HG03565 (cell line): Measurements from ENCODE around the gene PROSER3.

ENCODE experiments used
- ATAC-seq: cut with Tn5 transposase; IDR thresholded peaks from one replicate; pipeline ENCODE4 v1.9.1; 2021; ENCODE audit warnings: mild to moderate bottlenecking, moderate library complexity; ENCODE audit not compliant: unreplicated experiment

Gene PROSER3

DNA sequence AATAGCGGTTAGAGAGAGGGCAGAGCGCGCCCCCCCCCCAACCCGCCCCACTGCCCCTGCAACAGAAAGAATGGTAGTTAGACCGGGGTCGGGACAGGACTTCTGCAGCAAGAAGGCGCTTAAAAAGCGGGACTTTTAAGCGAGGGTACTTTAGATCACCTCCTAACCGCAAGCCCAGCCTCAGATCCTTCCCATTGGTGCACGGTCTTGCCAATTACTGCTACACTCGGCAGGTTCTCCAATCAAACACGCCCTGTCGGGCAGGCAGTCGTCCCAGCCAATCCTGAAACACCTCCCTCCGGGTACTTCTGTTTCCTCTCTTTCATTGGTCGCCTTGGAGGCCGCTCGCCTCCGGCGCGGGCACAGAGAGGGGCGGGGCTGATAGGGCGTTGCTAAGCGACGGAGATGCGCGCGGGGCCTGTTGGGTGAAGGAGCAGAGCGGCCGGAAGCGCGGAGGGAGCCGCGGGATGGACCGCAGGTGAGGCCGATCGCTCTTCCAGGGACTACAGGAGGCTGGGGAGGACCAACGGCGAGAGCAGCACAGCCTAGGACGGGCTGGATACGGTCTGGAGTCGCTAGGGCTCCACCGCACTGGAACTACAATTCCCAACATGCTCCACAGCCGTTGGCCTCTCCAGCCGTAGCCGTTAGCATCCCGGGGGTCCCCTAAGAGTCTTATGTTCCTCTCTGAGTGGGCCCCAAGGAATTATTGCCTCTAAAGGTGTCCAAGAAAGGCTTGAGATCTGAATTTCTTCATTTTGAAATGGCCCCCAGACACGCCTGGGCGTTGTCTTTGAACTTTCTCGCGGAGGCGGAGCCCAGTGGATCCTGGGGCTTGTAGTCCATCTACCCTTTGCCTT lies at the start of gene PROSER3:
TSS of gene PROSER3 (plus strand) at position 428 of the 860 bp plus-strand sequence. CDS start at position 468, 40 bp downstream.
- peak; percentile 94 for ATAC-seq

DNA sequence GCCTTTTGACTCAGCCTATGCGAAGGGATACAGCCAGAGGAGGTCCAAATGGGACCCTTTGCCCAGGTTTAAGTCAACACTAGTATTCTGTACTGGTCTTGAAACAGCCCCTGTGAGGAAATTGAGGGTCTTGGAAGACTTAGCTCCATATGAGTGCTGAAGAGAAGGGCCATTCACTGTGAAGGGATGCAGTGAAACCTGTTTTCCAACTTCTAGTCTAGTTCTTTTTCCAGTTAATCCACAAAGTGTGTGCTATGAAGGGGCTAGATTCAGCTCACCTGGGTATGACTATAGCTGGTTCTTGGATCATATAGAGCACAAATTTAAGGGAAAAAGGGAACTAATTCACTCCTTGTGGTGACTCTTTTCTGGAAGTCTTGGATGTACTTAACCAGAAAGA lies 49.6 kb upstream of the PROSER3 start:
- no peak for ATAC-seq

DNA sequence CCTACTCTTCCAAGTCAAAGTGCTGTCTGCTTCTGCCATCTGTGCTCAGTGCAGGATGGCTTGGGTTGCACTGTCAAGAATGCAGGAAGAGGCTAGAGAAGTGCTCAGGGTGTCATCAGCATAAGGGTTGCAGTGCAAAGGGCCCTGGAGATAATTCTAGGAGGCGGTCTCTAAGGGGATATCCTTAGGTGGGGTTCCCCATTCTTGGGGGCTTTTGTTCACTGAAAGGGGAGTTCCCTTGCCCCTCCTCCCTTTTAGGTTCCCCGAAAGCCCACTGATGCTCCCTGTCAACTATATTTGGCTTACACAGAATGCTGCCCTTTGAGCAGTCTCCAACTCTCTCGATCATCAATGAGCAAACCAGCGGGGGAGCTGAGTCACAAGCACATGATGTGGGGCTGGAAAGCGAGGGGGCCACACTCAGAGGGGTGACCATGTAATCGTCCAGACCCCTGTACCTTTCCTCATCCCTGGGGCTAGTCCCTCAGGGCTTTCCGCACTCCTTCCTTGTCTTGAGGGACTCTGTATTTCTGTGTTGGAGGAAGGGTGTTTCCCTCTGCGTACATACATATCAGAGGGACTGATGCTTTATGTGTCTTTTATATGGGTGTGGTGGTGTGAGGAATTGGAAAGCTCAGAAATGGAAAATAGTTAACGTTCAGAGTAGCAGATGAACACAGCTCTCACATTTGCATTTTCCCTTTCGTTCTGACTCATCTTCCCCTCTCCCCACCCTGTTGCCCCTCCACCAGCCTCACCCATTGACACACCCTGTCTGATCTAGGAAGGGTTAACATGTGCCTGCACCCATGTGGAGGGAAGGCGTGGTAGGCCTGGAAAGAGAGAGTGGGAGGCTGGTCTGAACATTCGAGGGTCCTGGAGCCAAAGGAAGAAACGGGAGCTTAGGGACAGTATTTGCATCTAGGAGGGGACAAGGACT lies 46.9 kb upstream of the PROSER3 start:
- ATAC-seq: peak; percentile 24

DNA sequence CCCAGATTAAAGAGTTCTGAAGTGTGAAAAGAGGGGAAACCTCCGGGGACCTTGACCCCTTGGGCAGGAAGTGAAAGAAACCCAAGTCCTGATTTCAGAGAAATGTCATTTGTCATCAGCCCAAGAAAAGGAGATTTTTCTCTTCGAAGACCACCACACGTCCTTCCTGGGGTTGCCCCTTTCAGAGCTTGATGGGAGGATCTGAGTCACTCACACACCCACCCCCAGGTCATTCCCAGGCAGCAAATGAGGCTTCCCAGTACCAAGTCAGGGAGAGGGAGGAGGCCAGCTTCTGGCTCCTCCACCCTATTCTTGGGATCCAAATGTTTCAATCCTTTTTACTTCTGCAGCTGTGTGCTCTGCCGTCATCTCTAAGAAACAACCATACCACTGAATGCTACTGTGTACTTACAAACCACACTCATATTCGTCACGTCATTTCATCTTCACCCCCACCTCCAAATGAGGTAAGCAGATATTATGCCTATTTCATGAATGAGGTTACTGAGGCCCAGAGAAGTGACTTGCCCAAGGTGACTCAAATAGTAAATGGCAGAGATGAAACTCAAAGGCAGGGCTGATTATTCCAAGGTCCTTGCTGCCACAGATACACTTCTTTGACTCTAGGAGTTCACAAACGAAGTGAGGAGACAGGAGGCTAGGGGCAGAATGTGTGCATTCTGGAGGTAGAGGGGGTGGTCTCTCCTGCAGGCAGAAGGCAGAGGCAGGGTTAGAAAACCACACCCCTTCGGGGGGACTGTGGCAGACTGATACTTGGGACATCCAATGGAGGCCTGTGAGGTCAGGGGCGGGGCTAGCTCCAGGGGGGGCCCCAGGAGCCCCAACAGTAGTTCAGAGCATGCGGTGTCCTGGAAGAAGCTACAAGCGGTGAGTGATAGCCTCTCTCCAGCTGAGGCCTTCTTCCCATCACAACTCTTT lies 45.1 kb upstream of the PROSER3 start:
- ATAC-seq: no peak

DNA sequence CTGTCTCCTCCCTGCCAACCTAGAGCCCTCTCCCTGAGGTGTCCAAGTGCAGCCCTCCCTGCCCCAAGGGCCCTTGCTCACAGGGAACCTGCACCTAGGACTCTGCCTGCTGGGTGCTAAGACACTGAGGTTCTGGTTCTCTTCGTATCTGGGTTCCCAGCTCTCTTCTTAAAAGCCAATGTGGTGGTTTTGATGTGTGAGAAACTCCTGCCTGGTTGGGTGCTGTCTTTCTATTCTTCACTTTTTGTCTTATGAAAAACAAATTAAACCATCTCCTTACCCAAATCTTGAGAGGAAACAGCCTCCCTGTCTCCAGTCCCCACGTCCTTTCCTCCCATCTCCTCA lies 44.5 kb upstream of the PROSER3 start:
- ATAC-seq: no peak

DNA sequence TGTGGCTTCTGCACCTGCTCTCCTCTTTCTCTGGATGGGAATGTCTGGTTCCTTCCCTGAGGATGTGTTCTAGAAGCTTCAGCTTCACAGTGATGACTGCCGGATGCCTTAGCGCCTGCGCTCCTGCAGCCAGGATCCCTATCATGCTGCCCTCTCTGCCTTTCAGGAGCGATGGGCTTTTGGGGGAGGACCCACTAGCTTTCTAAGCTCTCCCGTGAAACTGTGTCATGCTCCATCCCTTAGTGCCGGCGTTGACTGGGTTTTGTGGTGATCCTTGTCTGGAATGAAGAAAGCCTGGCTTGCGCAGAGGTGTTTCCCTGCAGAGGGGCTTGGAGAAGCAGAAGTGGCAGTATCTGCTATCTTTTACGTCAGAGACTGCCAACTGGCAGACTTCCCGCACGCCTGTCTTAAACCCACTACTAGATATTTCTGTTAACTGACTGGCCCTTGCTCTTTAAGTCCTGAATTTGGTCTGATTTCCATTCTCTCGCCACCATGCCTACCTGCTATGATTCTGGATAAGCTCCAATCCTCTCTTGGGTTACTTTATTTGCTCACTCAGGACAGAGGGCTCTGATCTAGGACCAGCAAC lies 44.0 kb upstream of the PROSER3 start:
- ATAC-seq: no peak

DNA sequence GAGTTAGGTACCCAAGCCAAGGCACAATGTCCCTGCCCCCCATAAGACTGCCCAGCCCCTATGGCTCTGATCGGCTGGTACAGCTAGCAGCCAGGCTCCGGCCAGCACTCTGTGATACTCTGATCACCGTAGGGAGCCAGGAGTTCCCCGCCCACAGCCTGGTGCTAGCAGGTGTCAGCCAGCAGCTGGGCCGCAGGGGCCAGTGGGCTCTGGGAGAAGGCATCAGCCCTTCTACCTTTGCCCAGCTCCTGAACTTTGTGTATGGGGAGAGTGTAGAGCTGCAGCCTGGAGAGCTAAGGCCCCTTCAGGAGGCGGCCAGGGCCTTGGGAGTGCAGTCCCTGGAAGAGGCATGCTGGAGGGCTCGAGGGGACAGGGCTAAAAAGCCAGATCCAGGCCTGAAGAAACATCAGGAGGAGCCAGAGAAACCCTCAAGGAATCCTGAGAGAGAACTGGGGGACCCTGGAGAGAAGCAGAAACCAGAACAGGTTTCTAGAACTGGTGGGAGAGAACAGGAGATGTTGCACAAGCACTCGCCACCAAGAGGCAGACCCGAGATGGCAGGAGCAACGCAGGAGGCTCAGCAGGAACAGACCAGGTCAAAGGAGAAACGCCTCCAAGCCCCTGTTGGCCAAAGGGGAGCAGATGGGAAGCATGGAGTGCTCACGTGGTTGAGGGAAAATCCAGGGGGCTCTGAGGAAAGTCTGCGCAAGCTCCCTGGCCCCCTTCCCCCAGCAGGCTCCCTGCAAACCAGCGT lies 43.2 kb upstream of the PROSER3 start:
- ATAC-seq: no peak

DNA sequence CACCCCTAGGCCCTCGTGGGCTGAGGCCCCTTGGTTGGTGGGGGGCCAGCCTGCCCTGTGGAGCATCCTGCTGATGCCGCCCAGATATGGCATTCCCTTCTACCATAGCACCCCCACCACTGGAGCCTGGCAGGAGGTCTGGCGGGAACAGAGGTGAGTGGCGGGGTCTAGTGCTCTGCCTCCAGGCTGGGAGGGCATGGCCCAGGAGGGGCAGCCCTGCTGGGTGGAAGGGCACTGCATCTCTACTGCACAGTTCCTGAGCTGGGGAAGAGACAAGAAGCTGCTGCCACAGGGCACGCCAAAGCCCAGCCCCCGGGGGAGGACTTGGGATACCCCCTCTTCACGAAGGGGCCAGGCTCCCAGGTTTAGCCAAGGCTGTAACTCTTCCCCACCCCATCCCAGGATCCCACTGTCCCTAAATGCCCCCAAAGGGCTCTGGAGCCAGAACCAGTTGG lies 42.6 kb upstream of the PROSER3 start:
- ATAC-seq: no peak

DNA sequence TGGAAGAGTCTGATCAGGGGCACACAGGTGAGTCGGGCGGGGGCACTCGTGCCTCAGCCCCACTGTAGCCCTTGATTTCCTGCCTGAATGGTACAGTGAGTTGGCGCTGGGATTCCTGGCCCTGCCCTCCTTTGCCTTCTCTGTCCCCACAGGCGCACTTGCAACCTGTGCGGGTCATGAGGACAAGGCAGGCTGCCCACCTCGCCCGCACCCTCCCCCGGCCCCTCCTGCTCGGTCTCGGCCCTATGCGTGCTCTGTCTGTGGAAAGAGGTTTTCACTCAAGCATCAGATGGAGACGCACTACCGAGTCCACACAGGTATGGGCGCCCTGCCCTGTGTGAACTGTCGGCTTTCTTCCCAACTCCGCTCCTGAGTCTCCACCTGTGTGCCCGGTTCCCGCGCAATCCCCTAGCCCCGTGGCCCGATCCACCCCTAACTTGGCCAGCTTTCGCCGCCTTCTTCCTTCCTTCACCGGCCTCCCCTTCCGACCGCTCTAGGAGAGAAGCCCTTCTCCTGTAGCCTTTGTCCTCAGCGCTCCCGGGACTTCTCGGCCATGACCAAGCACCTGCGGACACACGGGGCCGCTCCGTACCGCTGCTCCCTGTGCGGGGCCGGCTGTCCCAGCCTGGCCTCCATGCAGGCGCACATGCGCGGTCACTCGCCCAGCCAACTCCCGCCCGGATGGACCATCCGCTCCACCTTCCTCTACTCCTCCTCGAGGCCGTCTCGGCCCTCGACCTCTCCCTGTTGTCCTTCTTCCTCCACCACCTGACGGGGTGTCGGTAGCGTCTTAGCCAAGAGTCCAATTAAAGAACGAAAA lies 41.8 kb upstream of the PROSER3 start:
- ATAC-seq: no peak

DNA sequence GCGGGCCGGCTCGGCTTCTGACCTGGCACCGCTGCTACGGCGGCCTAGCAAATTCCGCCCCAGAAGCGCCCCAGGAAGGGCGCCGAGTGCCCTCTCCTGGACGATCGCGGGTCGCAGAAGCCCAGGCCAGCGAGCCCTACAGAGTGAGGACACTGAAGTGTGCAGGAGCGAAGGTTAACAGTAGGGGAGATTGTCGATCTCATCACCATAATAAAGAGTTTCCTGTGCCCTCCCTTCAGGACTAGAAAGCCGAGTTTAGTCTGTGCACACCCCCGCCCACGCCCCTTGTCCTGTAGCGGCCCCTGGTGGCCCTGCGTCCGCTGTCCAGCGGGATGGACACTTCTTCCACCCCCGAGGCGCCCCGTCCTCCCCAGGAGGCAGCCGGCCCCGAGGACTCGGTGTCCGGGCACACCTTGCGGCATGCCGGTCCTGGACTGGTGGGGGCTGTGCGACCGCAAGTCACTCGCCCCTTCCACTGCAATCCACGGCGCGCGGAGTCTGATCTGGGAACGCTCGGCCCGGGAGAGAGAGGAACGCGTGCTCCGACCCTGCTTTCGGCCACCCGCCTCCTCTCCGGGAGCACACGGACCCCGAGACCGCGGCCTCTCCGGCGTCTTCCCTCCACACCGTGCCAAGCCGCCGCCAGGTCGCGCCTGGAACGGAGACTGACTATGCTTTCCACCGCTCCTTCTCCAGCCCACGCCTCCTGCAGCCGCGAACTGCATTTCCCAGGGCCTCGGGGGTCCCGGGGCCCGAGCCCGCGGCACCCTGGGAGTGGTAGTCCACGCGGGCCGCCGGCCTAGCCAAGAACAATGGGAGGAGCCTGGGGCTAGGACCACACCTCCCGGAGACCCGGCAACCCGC lies 40.9 kb upstream of the PROSER3 start:
- peak; percentile 49 for ATAC-seq

DNA sequence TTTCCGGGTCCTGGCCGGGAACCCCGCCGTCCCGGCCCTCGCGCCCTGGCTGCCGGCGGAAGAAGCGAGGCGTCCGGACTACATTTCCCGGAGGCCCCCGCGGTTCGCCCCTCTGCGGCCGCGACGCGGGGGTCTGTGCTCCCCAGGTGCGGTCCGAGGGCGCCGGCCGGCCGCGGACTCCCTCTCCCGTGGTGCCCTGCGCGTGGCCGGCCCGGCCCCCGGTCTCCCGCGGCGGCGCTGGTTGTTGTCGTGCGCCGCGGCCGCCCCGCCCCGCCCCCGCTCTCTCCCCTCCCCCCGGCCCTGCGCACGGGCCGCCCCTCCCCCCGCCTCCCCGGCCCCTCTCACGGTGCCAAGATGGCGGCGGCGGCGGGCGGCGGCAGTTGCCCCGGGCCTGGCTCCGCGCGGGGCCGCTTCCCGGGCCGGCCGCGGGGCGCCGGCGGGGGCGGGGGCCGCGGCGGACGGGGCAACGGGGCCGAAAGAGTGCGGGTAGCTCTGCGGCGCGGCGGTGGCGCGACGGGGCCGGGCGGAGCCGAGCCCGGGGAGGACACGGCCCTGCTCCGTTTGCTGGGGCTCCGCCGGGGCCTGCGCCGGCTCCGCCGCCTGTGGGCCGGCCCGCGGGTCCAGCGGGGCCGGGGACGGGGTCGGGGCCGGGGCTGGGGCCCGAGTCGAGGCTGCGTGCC lies 40.2 kb upstream of the PROSER3 start, which contains the start of gene KMT2B:
TSS of gene KMT2B (plus strand) at position 339 of the 680 bp plus-strand sequence. CDS start at position 355, 16 bp downstream.
- no peak for ATAC-seq

DNA sequence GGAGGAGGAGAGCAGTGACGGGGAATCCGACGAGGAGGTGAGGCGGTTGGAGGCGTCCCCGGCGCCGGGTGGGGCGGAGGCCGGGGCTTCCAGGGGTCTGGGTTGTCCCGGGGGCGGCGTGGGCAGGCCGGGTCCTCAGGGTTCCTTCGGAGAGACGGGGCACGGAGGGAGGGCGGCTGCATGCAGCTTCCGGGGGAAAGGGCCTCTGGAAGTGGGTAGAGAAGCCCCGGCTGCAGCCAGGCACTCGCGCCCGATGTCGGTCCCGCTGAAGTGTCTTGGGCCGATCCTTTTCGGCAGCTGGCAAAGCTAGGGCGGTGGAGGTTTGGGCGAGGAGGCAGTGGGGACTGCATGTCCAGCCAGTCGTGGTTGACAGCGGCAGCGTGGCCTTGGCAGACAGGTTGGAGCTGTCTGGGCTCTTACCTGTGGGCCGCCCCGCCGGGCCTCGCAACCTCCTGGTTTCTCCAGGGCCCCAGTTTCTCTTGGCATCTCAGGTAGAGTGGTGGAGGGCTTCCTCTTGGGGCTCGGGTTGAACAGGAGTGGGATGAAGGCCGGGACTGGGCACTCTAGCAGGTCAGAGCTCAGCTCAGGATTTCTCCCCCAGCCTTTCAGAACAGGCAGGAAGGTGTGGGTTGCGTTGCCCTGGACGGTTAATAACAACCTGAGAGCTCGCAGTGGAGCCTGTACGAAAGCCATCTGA lies 39.5 kb upstream of the PROSER3 start:
- ATAC-seq: no peak

DNA sequence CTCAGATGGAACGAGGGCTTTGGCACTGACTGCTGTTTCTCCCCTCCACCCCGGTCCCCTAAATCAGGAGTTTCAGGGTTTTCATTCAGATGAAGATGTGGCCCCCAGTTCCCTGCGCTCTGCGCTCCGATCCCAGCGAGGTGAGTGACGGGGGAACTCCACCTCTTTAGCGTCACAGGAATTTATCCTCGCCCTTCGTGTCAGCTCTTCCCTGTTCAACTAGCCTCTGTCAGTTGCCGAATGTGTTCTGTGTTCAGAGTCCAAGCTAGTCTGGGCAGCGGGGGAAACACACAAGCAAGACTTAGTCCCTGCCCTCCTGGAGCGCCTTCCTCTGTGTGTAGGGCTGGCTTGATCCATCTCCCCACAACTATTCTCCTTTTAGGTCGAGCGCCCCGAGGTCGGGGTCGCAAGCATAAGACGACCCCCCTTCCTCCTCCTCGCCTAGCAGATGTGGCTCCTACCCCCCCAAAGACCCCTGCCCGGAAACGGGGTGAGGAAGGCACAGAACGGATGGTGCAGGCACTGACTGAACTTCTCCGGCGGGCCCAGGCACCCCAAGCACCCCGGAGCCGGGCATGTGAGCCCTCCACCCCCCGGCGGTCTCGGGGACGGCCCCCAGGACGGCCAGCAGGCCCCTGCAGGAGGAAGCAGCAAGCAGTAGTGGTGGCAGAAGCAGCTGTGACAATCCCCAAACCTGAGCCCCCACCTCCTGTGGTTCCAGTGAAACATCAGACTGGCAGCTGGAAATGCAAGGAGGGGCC lies 38.4 kb upstream of the PROSER3 start:
- no peak for ATAC-seq

DNA sequence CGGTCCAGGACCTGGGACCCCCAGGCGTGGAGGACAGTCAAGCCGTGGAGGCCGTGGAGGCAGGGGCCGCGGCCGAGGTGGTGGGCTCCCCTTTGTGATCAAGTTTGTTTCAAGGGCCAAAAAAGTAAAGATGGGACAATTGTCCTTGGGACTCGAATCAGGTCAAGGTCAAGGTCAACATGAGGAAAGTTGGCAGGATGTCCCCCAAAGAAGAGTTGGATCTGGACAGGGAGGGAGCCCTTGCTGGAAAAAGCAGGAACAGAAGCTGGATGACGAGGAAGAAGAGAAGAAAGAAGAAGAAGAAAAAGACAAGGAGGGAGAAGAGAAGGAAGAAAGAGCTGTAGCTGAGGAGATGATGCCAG lies 37.8 kb upstream of the PROSER3 start:
- ATAC-seq: no peak

DNA sequence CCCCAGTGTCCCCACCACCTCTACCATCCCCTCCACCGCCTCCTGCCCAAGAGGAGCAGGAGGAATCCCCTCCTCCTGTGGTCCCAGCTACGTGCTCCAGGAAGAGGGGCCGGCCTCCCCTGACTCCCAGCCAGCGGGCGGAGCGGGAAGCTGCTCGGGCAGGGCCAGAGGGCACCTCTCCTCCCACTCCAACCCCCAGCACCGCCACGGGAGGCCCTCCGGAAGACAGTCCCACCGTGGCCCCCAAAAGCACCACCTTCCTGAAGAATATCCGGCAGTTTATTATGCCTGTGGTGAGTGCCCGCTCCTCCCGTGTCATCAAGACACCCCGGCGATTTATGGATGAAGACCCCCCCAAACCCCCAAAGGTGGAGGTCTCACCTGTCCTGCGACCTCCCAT lies 37.3 kb upstream of the PROSER3 start:
- ATAC-seq: no peak

DNA sequence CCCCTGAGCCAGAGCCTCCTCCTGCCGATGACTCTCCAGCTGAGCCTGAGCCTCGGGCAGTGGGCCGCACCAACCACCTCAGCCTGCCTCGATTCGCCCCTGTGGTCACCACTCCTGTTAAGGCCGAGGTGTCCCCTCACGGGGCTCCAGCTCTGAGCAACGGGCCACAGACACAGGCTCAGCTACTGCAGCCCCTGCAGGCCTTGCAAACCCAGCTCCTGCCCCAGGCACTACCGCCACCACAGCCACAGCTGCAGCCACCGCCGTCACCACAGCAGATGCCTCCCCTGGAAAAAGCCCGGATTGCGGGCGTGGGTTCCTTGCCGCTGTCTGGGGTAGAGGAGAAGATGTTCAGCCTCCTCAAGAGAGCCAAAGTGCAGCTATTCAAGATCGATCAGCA lies 36.6 kb upstream of the PROSER3 start:
- no peak for ATAC-seq
